CD4-positive, CD25-positive, alpha-beta regulatory T cell (primary cell): ENCODE data around the gene CHADL. TPM values are rescaled to one million over a fixed set of nuclear protein-coding genes. Genes with fewer than 3 reads are reported as not detected.

Experiments
- ATAC-seq, 2 donors: fragments of 150-1000 bp; cut with Tn5 transposase; one replicate each; pipeline ENCODE4 v1.10.0; 2021; ENCODE audit warnings: low read depth in 2 of 2, moderate number of reproducible peaks in 2 of 2, moderate library complexity in 1 of 2
- DNase-seq, 3 donors: peaks; one replicate each; pipeline versions ENCODE4 v3.0.0 to v3.0.0-alpha.2; 2012 to 2022; ENCODE audit warnings: mixed read lengths in 1 of 3
- H3K27ac ChIP-seq: one replicate; pipeline ENCODE4 v1.7.0; 2013; ENCODE audit warnings: mild to moderate bottlenecking, low read length; ENCODE audit not compliant: insufficient read depth, poor library complexity, severe bottlenecking
- H3K27me3 ChIP-seq: one replicate; pipeline ENCODE4 v1.7.0; 2013; ENCODE audit warnings: low read length; ENCODE audit not compliant: control insufficient read depth, insufficient read depth
- H3K36me3 ChIP-seq: one replicate; pipeline ENCODE4 v1.7.0; 2013; ENCODE audit warnings: mild to moderate bottlenecking, low read length, moderate library complexity; ENCODE audit not compliant: control insufficient read depth, insufficient read depth
- H3K4me1 ChIP-seq: 2 replicates; pipeline ENCODE4 v1.7.0; 2013; ENCODE audit warnings: mild to moderate bottlenecking, low read length; ENCODE audit not compliant: insufficient read depth, control insufficient read depth, poor library complexity, severe bottlenecking
- H3K4me3 ChIP-seq: one replicate; pipeline ENCODE4 v1.7.0; 2013; ENCODE audit warnings: low read depth, mild to moderate bottlenecking, low read length, moderate library complexity
- H3K9me3 ChIP-seq, 2 experiments: 1 replicate in 1 of 2; 2 replicates in 1 of 2; pipeline ENCODE4 v1.7.0; 2013; ENCODE audit warnings: low read length in 2 of 2, mild to moderate bottlenecking in 1 of 2, moderate library complexity in 1 of 2; ENCODE audit not compliant: control insufficient read depth in 2 of 2
- H3K27ac Mint-ChIP-seq, 3 donors: one replicate each; pipeline ENCODE4 v1.8.0; 2020 to 2022; ENCODE audit warnings: mild to moderate bottlenecking in 3 of 3, mixed read lengths in 3 of 3, moderate library complexity in 2 of 3
- H3K27me3 Mint-ChIP-seq: one replicate; pipeline ENCODE4 v1.8.0; 2022; ENCODE audit warnings: mild to moderate bottlenecking, mixed read lengths
- H3K36me3 Mint-ChIP-seq: one replicate; pipeline ENCODE4 v1.8.0; 2020; ENCODE audit warnings: mixed read lengths
- H3K4me1 Mint-ChIP-seq, 4 donors: one replicate each; pipeline ENCODE4 v1.8.0; 2020 to 2022; ENCODE audit warnings: mixed read lengths in 4 of 4, mild to moderate bottlenecking in 1 of 4
- H3K4me3 Mint-ChIP-seq, 4 donors: one replicate each; pipeline ENCODE4 v1.8.0; 2020 to 2022; ENCODE audit warnings: mild to moderate bottlenecking in 4 of 4, mixed read lengths in 4 of 4, moderate library complexity in 3 of 4
- H3K9me3 Mint-ChIP-seq, 7 donors: one replicate each; pipeline ENCODE4 v1.8.0; 2020 to 2022; ENCODE audit warnings: mixed read lengths in 7 of 7, mild to moderate bottlenecking in 3 of 7, moderate library complexity in 2 of 7
- polyA plus RNA-seq, 4 donors: library from polyadenylated mRNA; unstranded; fragments of 300-500 nt; fragmentation: Illumina TruSeq; gene quantifications; one replicate each; pipeline ENCODE4 v1.2.3, GENCODE V29; 2021
- total RNA-seq: library from RNA; stranded (reverse); gene quantifications from one replicate; pipeline ENCODE4 v1.2.3, GENCODE V29; 2022

CHADL gene
- total and polyA plus RNA-seq, 5 donors from 2014 or later: 0.22 to 1.2 (median 0.53) TPM

DNA sequence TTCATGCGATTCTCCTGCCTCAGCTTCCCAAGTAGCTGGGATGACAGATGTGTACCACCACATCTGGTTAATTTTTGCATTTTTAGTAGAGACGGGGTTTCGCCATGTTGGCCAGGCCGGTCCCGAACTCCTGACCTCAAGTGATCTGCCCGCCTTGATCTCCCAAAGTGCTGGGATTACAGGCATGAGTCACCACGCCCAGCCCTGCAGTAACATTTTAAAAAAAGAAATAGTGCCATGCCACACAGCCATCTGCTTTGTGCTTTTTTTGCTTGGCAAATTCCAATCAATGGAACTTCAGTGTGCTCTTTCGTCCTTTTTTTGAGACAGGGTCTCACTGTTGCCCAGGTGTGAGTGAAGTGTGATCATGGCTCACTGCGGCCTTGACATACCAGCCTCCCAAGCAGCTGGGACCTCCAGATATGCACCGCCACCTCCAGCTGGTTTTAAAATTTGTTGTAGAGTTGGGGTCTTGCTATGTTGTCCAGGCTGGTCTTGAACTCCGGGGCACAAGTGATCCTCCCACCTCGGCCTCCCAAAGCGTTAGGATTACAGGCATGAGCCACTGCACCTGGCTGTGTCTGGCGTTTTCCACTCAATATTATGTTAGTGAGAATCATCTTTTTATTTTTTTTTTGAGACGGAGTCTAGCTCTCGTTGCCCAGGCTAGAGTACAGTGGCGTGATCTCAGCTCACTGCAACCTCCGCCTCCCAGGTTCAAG lies 1.8 kb upstream of the CHADL start:
- Histone ChIP-seq H3K4me1 (peaks cover 4% of the 10 kb centered on the region), H3K27me3 (no peaks in the 10 kb centered on the region), H3K4me3 (no peak overlapping the region), H3K9me3 (no peaks in the 10 kb centered on the region), H3K27ac (no peak overlapping the region), H3K36me3 (peaks cover 10% of the 10 kb centered on the region)
- H3K4me1 Mint-ChIP-seq: peaks cover 0 to 4% (median under 1%) of the 10 kb centered on the region in 4 donors
- peak overlapping the region in 1 of 4 donors; percentile 58 for H3K4me3 Mint-ChIP-seq
- no peaks in the 10 kb centered on the region for H3K27me3 Mint-ChIP-seq
- no peaks in the 10 kb centered on the region for H3K9me3 Mint-ChIP-seq
- DNase-seq (no peak), ATAC-seq (no peak)
- H3K36me3 Mint-ChIP-seq: peaks cover 7% of the 10 kb centered on the region
- no peak overlapping the region for H3K27ac Mint-ChIP-seq

- DNase-seq (no peak), ATAC-seq (no peak)
- Mint-ChIP-seq H3K4me3 (no peak overlapping the region), H3K4me1 (peaks cover 0 to 12% (median under 1%) of the 10 kb centered on the region in 4 donors), H3K9me3 (no peaks in the 10 kb centered on the region), H3K27me3 (no peaks in the 10 kb centered on the region), H3K27ac (no peak overlapping the region), H3K36me3 (peaks cover 6% of the 10 kb centered on the region)
- H3K4me3 ChIP-seq: no peak overlapping the region
- peaks cover 11% of the 10 kb centered on the region for H3K4me1 ChIP-seq
- no peaks in the 10 kb centered on the region for H3K27me3 ChIP-seq
- H3K9me3 ChIP-seq: no peaks in the 10 kb centered on the region
- no peak overlapping the region for H3K27ac ChIP-seq
- peaks cover under 1% of the 10 kb centered on the region for H3K36me3 ChIP-seq
These were observed 474 bp upstream of the CHADL start for GRCh38 chr22:41241133-41241676.

- peak overlapping the region in 1 of 4 donors; percentile 88 for H3K4me3 Mint-ChIP-seq
- DNase-seq (no peak), ATAC-seq (no peak)
- H3K27me3 Mint-ChIP-seq: no peaks in the 10 kb centered on the region
- H3K27me3 ChIP-seq: no peaks in the 10 kb centered on the region
- H3K4me3 ChIP-seq: no peak overlapping the region
- peaks cover under 1% of the 10 kb centered on the region for H3K36me3 Mint-ChIP-seq
- H3K36me3 ChIP-seq: no peaks in the 10 kb centered on the region
- peaks cover 0 to 12% (median under 1%) of the 10 kb centered on the region in 4 donors for H3K4me1 Mint-ChIP-seq
- H3K9me3 ChIP-seq: no peaks in the 10 kb centered on the region
- peaks cover 0 to 1% (median 0%) of the 10 kb centered on the region in 7 donors for H3K9me3 Mint-ChIP-seq
- no peak overlapping the region for H3K27ac ChIP-seq
- peaks cover 11% of the 10 kb centered on the region for H3K4me1 ChIP-seq
- no peak overlapping the region for H3K27ac Mint-ChIP-seq
These were observed 1.1 kb downstream of the CHADL start for GRCh38 chr22:41239443-41240128.

- Mint-ChIP-seq H3K4me3 (peak overlapping the region; percentile 83 to 96 (median 86)), H3K27me3 (no peaks in the 10 kb centered on the region), H3K27ac (peak overlapping the region in 2 of 3 donors; percentile 46 to 87), H3K4me1 (peaks cover 0 to 12% (median under 1%) of the 10 kb centered on the region in 4 donors), H3K36me3 (no peaks in the 10 kb centered on the region), H3K9me3 (peaks cover 0 to 1% (median 0%) of the 10 kb centered on the region in 7 donors)
- Histone ChIP-seq H3K4me1 (peaks cover 11% of the 10 kb centered on the region), H3K4me3 (no peak overlapping the region), H3K27me3 (no peaks in the 10 kb centered on the region), H3K27ac (no peak overlapping the region), H3K9me3 (no peaks in the 10 kb centered on the region), H3K36me3 (no peaks in the 10 kb centered on the region)
- ATAC-seq: no peak
- no peak for DNase-seq
These were observed 1.9 kb downstream of the CHADL start for GRCh38 chr22:41238570-41239442.

DNA sequence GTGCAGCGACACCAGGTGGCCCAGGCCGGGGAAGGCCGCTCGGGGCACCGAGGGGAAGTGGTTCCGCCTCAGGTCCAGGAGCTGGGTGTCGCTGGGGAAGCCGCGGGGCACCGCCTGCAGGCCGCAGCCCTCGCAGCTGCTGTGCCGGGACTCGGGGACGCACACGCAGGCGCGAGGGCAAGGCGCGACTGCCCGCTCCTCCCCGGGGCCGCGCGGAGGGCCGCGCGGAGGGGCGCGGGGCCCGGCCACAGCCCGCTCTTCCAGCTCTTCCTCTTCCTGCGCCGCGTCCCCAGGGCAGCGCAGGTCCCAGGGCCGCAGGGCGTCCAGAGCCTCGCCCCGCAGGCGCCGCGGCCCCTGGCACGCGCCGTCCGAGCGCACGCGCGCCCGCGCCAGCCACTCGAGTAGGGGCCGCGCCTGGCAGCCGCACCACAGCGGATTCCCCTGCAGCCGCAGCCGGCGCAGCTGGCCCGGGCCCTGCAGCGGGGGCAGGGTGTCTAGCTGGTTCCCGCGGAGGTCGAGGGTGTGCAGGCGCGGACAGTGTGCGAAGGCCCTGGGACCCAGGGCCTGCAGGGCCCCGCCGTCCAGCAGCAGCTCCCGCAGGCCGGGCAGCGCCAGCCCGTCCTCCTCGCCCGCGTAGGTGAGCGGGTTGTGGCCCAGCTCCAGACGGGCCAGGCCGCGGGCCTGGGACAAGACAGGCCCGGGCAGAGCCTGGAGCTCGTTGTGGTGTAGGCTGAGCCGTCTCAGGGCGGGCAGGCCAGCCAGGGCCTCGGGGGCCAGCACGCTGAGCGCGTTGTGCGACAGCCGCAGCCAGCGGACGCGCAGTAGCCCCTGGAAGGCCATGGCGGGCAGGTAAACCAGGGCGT lies 2.8 kb downstream of the CHADL start:
- Histone ChIP-seq H3K4me3 (no peak overlapping the region), H3K27ac (no peak overlapping the region), H3K27me3 (no peaks in the 10 kb centered on the region), H3K9me3 (no peaks in the 10 kb centered on the region), H3K36me3 (no peaks in the 10 kb centered on the region), H3K4me1 (peaks cover 11% of the 10 kb centered on the region)
- Mint-ChIP-seq H3K4me3 (peak overlapping the region in 3 of 4 donors; percentile 68 to 78 (median 69)), H3K36me3 (no peaks in the 10 kb centered on the region), H3K9me3 (peaks cover 0 to 1% (median 0%) of the 10 kb centered on the region in 7 donors), H3K4me1 (peaks cover 0 to 12% (median under 1%) of the 10 kb centered on the region in 4 donors), H3K27ac (no peak overlapping the region), H3K27me3 (no peaks in the 10 kb centered on the region)
- ATAC-seq: peak; percentile 92
- peak; percentile 66 to 92 (median 83) for DNase-seq

GRCh38 chr22:41237036-41237706 lies 3.6 kb downstream of the CHADL start:
- ATAC-seq: no peak
- Histone ChIP-seq H3K27ac (no peak overlapping the region), H3K4me1 (peaks cover 11% of the 10 kb centered on the region), H3K9me3 (no peaks in the 10 kb centered on the region), H3K4me3 (no peak overlapping the region), H3K27me3 (no peaks in the 10 kb centered on the region), H3K36me3 (no peaks in the 10 kb centered on the region)
- Mint-ChIP-seq H3K27ac (peak overlapping the region in 1 of 3 donors; percentile 25), H3K9me3 (peaks cover 0 to 1% (median 0%) of the 10 kb centered on the region in 7 donors), H3K27me3 (no peaks in the 10 kb centered on the region), H3K36me3 (no peaks in the 10 kb centered on the region), H3K4me3 (peak overlapping the region in 3 of 4 donors; percentile 68 to 78 (median 69)), H3K4me1 (peaks cover 0 to 12% (median under 1%) of the 10 kb centered on the region in 4 donors)
- no peak for DNase-seq
